Measurements from ENCODE around the gene TRMT1. TPM values are rescaled to one million over a fixed set of nuclear protein-coding genes. Genes with fewer than 3 reads are reported as not detected.

Gene TRMT1
- total and polyA plus RNA-seq, 2 of the 8 experiments (the other 6 are each of a cell fraction or from before 2014, with no cell fraction given): 77.4 to 99.3 TPM

- TF ChIP-seq EP300 (IDR thresholded peaks at IDR 0.05; ENCODE audit: borderline replicate concordance in 1 of 2, low read depth in 2 of 2, low read length in 2 of 2) (no peak), MAX (IDR thresholded peaks at IDR 0.05) (no peak), CHD1 (IDR thresholded peaks at IDR 0.05; ENCODE audit: low read depth, low read length) (no peak)
Observed at GRCh38 chr19:13109361-13110098, 7.0 kb downstream of the TRMT1 start (continued).

Data from H1 (cell line).